Neutrophil (primary cell): ENCODE results near the gene NFE2L1.
"Not testable (repeated sequence)": the region's sequence is repeated elsewhere in the genome, so short reads cannot be mapped to it uniquely, and the experiment has no call there.

Experiments used
- H3K27ac ChIP-seq: fragments of 200-600 bp; sonication (generic); 2 replicates; pipeline ENCODE4 v1.5.1; 2016; ENCODE audit warnings: mild to moderate bottlenecking, moderate library complexity
- H3K27me3 ChIP-seq: fragments of 200-600 bp; sonication (generic); 2 replicates; pipeline ENCODE4 v1.6.0; 2016; ENCODE audit warnings: mild to moderate bottlenecking
- H3K36me3 ChIP-seq: fragments of 200-600 bp; sonication (generic); 2 replicates; pipeline ENCODE4 v1.5.1; 2017
- H3K4me1 ChIP-seq, 2 experiments: fragments of 200-600 bp in 1 of 2; sonication (generic) in 1 of 2; 1 replicate in 1 of 2; 2 replicates in 1 of 2; pipeline versions ENCODE4 v1.5.1 to v1.6.1; 2013 to 2016; ENCODE audit warnings: low read depth in 1 of 2, low read length in 1 of 2, mild to moderate bottlenecking in 1 of 2, moderate library complexity in 1 of 2; ENCODE audit not compliant: control insufficient read depth in 1 of 2, insufficient read depth in 1 of 2
- H3K4me3 ChIP-seq, 2 experiments: fragments of 200-600 bp in 1 of 2; sonication (generic) in 1 of 2; 1 replicate in 1 of 2; 2 replicates in 1 of 2; pipeline ENCODE4 v1.5.1; 2013 to 2016; ENCODE audit warnings: low read depth in 1 of 2, low read length in 1 of 2, mild to moderate bottlenecking in 1 of 2, moderate library complexity in 1 of 2
- H3K9me3 ChIP-seq: fragments of 200-600 bp; sonication (generic); 2 replicates; pipeline ENCODE4 v1.5.1; 2016
- TF ChIP-seq, protein P1 (sequence below): fragments of 200-600 bp; sonication (generic); IDR thresholded peaks from 2 replicates; pipeline ENCODE4 v1.5.1; 2016; ENCODE audit warnings: antibody characterized with exemption

NFE2L1 gene

DNA sequence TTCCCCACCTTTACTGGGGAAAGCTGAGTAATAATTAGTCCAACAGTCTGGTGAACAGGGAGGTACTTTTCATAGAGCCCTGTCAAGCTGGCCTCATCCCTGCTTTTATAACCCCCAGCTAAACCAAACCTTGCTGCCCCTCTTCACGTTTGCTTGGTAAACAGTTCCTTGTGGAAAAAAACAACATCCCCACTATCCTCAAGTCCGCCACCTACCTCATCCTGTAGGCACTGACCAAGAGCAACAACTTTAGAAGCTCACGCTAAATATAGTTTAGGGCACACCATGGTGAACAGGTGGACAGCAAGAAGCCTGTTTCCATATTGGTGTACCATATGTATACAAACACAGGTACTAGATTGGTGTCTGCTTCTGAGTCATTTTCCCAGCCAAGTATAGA, 16.5 kb downstream of the NFE2L1 start:
- H3K27me3 ChIP-seq, result no peaks in the 10 kb centered on the region
- H3K27ac ChIP-seq, result no peak overlapping the region
- TF ChIP-seq, protein P1, sequence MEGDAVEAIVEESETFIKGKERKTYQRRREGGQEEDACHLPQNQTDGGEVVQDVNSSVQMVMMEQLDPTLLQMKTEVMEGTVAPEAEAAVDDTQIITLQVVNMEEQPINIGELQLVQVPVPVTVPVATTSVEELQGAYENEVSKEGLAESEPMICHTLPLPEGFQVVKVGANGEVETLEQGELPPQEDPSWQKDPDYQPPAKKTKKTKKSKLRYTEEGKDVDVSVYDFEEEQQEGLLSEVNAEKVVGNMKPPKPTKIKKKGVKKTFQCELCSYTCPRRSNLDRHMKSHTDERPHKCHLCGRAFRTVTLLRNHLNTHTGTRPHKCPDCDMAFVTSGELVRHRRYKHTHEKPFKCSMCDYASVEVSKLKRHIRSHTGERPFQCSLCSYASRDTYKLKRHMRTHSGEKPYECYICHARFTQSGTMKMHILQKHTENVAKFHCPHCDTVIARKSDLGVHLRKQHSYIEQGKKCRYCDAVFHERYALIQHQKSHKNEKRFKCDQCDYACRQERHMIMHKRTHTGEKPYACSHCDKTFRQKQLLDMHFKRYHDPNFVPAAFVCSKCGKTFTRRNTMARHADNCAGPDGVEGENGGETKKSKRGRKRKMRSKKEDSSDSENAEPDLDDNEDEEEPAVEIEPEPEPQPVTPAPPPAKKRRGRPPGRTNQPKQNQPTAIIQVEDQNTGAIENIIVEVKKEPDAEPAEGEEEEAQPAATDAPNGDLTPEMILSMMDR, result no peak
- no peaks in the 10 kb centered on the region for H3K4me1 ChIP-seq
- H3K36me3 ChIP-seq, result peaks cover 83% of the 10 kb centered on the region
- H3K4me3 ChIP-seq, result no peak overlapping the region
- H3K9me3 ChIP-seq, result no peaks in the 10 kb centered on the region

- no peaks in the 10 kb centered on the region for H3K27me3 ChIP-seq
- no peaks in the 10 kb centered on the region for H3K4me1 ChIP-seq
- TF ChIP-seq, protein P1, result no peak
- peaks cover 81% of the 10 kb centered on the region for H3K36me3 ChIP-seq
- no peak overlapping the region for H3K27ac ChIP-seq
- H3K4me3 ChIP-seq, result no peak overlapping the region
- no peaks in the 10 kb centered on the region for H3K9me3 ChIP-seq
Measured at GRCh38 chr17:48066192-48066591, 18.0 kb downstream of the NFE2L1 start.

DNA sequence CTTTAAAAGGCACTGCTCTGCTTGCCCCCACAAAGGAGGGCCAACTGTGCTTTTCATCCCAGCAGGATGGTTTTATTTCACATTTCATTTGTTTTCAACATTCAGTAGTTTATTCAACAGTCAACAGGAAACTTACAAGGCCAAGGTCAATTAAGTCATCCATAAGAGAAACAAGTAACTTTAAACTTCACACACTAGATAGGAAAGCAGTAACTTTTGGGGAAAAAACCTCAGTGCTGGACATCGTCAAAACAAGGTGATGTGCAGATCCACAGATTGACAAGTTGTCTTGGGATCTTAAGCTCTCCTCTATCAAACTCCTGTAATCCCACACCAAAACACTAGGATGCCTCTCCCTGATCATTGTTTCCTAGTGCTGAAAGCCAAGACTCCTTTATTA, 18.5 kb downstream of the NFE2L1 start:
- Histone ChIP-seq H3K4me1 (no peaks in the 10 kb centered on the region), H3K36me3 (peaks cover 81% of the 10 kb centered on the region)

GRCh38 chr17:48067245-48067644, 19.1 kb downstream of the NFE2L1 start:
- Histone ChIP-seq H3K4me3 (no peak overlapping the region), H3K36me3 (peaks cover 78% of the 10 kb centered on the region), H3K9me3 (no peaks in the 10 kb centered on the region), H3K27me3 (no peaks in the 10 kb centered on the region), H3K4me1 (no peaks in the 10 kb centered on the region), H3K27ac (no peak overlapping the region)
- TF ChIP-seq, protein P1, result no peak

More for the DNA sequence above, 18.5 kb downstream of the NFE2L1 start:
- TF ChIP-seq, protein P1, result no peak
- no peak overlapping the region for H3K27ac ChIP-seq
- no peaks in the 10 kb centered on the region for H3K9me3 ChIP-seq
- no peak overlapping the region for H3K4me3 ChIP-seq
- H3K27me3 ChIP-seq, result no peaks in the 10 kb centered on the region

GRCh38 chr17:48067808-48068207, 19.6 kb downstream of the NFE2L1 start:
- not testable (repeated sequence) for H3K9me3 ChIP-seq, H3K4me1 ChIP-seq, H3K4me3 ChIP-seq, H3K27ac ChIP-seq, H3K27me3 ChIP-seq
- peaks cover 75% of the 10 kb centered on the region for H3K36me3 ChIP-seq

GRCh38 chr17:48068491-48068961, 20.4 kb downstream of the NFE2L1 start:
- TF ChIP-seq, protein P1, result no peak
- no peak overlapping the region for H3K4me3 ChIP-seq
- H3K27ac ChIP-seq, result no peak overlapping the region
- H3K27me3 ChIP-seq, result no peaks in the 10 kb centered on the region
- no peaks in the 10 kb centered on the region for H3K4me1 ChIP-seq
- H3K36me3 ChIP-seq, result peaks cover 74% of the 10 kb centered on the region
- H3K9me3 ChIP-seq, result no peaks in the 10 kb centered on the region
